ENCODE measurements around the gene SEMA6D.

SEMA6D gene, protein sequence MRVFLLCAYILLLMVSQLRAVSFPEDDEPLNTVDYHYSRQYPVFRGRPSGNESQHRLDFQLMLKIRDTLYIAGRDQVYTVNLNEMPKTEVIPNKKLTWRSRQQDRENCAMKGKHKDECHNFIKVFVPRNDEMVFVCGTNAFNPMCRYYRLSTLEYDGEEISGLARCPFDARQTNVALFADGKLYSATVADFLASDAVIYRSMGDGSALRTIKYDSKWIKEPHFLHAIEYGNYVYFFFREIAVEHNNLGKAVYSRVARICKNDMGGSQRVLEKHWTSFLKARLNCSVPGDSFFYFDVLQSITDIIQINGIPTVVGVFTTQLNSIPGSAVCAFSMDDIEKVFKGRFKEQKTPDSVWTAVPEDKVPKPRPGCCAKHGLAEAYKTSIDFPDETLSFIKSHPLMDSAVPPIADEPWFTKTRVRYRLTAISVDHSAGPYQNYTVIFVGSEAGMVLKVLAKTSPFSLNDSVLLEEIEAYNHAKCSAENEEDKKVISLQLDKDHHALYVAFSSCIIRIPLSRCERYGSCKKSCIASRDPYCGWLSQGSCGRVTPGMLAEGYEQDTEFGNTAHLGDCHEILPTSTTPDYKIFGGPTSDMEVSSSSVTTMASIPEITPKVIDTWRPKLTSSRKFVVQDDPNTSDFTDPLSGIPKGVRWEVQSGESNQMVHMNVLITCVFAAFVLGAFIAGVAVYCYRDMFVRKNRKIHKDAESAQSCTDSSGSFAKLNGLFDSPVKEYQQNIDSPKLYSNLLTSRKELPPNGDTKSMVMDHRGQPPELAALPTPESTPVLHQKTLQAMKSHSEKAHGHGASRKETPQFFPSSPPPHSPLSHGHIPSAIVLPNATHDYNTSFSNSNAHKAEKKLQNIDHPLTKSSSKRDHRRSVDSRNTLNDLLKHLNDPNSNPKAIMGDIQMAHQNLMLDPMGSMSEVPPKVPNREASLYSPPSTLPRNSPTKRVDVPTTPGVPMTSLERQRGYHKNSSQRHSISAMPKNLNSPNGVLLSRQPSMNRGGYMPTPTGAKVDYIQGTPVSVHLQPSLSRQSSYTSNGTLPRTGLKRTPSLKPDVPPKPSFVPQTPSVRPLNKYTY

DNA sequence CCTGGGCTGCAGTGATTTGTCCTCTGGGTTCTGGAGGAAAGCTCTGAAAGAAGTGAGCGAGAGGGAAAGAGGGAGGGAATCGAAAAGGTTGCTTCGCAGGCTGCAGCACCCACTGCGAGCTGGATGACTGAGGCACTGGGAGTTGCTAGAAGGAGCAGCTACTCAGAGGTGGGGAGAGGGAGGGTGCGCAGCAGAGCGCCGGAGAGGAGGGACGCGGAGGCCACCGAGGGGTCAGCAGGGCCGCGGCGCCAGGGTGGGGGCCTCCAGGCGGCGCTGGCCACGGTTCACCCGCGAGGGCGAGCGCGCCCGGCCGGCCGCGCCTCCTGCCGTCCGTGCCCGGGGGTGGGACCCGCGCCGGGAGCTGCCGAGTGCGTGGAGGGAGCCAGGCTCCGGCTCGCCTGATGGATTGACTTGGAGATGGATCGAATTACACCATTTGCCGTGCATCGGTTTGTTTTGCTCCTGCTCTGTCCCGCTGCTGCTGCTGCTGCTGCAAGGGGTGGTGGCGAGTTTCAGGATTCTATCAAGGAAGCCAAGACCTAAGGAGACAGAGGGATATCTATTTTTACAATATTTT is at the start of gene SEMA6D:
Gene SEMA6D, plus strand, starts transcription at position 470 of the 577 bp plus-strand sequence. CDS start 42,294 bp downstream, outside the sequence.
- no peak for DNase-seq

DNA sequence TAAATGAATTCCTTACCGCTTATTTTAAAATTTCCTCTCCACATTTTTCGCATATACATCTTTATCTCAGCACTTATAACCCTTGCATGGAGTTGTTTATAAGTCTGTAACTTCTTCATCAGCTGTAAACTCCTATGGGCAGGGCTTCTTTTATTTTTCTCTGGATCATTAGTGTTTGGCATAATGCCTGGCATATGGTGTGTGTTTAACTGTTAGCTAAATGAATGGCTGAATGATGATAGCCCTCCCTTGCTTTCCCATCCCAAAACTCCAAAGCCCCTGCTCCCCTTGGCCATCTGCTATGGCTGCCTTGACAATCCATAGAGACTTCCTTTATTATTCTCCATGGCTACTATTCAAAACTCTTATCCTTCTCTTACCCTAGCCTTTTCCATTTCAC is 48.1 kb upstream of the SEMA6D start:
- no peak for DNase-seq

DNA sequence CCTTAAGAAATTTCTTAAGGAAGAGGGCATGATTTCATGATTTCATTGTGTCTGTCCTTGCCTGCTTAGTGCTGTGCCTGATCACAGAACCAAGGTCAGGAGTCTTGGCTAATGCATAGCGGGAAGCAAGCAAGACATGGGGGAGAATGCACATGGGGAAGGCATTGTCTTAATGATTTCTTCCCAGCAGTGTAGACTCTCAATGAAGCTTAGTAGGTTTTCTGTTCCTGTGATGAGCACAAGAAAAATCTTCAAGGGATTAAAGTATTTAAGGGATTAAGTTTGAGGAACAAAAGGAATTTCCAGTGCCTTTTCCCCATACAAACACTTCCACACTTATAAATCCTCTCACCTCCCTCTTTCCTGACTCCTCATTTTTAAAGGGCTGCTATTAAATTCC is 46.9 kb upstream of the SEMA6D start:
- DNase-seq = no peak

DNA sequence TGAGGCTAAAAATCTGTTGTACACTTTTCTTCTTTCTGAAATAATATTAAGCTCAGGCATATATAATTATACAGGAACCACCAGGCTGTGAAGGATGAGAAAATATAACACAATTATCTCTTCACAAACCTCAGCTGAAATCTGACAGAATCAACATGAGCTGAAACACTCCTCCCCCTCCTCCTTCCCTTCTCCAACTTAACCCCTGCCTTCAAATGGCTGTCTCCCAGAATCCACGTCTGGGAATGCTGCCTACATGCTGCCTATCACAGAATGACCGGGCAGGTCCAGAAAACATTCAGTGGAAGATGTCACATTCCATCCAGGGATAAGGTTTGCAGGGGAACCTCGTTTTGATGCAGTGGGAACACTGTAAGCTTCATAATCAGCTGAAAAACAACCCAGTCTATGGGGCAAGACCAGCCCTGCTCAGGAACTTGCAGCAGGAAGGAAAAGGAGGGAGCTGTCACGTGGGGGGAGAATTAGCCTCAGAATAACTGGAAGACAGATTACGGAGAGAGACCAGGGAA is 44.0 kb upstream of the SEMA6D start:
- DNase-seq = no peak

DNA sequence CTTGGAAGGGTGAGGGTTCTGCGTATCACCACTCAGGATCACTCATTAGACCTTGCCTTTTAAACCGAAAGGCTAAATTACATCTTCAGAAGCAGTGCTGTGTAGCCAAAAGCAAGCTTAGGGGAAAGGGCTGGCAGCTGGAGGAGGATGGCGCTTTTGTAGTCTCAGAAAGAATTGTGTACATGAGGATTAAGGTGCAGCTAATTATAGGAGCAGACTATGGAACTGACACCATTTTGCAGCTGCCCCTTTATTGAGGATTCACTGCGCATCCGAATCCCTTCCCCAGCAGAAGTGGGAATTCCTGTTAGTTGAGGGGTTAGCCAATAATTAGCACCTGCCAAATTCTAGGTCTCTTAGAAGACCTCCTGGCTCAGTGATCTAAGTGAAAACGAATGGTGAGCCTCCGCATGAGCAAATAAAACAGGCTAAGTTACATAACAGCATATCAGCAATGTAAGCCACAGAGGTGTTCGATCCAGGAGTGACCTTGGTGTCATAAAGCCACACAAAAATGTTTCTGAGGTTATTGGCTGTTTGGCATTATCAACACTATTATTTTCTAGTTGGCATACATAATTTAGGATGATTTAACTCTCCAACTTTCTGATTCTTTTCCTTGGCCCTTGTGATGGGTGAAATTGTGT is 42.6 kb upstream of the SEMA6D start:
- no peak for DNase-seq

DNA sequence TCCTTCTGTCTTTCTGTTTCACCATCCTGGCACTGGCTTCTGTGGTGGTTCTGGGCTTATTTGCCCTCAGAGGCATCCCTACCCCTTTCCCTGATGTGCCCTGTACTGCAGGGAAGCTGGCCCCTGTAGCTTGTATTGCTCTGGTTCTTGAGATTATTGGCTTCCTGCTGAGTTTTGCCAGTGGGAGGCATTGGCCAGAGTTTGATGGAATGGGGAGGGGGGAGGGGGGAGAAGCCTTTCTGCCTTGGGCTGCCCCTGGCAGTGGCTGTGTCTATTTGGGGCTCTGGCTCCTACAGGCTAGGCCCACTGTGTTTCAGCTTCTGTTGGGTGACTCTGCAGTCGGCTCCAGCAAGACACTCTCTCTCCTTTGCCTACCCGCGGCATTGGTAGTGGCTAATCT is 41.6 kb upstream of the SEMA6D start:
- no peak for DNase-seq

DNA sequence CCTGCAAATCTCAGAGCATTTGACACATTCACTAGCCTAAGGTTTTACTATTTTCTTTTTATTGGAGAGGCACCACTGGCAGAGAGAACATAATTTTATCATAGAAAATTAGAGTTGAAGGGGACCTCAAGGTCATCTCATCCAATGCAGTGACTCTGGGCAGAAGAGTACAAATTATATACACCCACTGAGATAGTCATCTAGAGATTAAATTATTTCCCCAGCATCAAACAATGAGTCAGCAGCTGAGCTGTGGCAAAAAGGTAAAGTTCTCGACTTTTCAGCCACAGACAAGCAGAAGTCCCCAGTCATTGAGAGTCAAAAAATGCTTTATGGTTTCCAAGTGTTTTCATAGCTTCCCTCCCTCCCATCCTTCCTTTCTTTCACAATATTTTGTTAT is 39.3 kb upstream of the SEMA6D start:
- no peak for DNase-seq

DNA sequence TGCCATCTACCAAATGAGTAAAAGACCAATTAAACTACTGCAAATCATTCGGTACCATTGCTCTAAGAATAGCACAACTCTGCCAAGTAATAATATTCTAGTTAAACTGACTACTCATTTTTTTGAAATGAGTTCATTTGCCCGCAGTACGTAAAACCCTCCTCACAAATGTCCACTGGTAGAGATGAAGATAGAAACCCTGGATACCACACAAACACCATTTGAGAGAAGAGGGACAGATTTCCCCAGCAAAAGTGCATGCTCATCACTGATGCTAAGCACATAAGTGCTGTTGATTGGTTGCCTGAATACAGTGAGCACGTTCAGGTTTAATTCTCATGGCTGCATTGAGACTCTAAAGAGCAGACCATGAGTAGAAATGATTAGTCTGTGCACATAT is 34.6 kb upstream of the SEMA6D start:
- DNase-seq = no peak

DNA sequence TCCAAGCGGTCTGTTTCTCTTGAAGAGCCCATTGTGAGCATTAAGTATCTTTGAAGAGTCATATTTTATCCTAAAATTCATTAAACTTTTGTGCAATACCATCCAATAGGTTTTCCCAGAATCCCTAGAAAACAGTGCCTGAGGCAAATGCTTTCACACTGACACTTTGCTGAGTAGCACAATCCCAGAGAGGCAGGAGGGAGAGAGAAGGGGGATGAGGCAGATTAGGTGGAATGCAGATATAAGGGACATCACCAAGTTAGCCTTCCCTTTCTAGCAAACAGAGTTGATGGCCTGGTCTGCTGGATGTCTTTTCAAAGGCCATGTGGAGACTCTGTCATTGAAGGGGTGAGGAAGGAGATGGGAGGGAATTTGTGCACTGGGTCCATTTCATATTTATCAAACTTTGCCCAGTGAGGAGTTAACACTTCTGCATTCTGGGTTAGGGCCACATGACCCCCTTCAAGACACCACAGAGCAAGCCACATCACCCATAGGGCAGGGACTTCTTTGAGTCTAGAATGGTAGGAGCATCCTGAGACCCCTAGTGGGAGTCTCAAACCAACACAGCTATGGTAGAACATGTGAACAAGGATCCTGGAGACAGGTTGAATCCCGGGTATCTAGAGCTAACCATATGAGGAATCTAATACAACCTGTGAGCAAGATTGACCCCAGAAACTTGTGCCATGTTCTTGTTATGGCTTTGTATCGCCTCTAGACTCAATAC is 32.0 kb upstream of the SEMA6D start:
- DNase-seq = no peak

DNA sequence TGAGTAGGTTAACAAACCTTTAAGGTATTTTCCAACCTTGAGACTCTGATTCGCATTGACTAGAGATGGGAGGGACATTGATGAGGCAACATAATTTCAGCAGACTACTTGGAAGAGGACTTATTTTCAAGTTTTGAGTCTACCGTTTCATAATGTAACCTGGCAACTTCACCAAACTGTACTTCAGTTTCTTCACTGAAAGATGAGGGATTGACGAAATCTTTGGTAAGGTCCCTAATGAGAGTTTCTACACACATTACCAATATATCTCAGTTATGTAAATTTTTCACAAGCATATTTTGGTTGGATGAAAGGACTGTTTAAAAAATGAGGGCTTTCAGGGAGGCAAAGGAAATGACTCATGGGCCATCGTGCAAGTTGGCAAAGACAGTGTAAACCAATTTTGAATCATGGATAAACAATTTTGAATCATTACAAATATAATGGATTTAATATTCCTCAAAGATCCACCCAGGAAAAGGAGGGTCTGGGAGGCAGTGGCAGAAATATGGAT is 28.7 kb upstream of the SEMA6D start:
- no peak for DNase-seq

DNA sequence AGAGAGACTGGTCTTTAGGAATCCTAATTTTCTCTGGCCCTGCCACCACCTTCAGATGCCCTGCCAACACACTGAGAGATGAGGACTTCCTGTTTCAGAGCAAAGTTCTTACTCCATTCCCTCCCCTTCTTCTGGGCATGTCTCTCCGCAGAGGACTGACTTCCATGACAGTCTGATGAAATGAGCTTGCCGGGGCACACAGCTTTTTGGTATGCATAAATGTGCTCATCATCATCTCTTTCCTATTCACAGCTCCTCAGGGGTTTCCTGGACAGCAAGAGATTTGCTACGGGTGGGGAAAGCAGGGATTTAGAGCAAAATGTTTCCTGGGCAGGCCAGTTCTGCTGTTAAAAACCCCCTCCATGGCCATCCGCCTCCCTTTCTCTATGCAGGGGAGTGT is 27.6 kb upstream of the SEMA6D start:
- DNase-seq = no peak

DNA sequence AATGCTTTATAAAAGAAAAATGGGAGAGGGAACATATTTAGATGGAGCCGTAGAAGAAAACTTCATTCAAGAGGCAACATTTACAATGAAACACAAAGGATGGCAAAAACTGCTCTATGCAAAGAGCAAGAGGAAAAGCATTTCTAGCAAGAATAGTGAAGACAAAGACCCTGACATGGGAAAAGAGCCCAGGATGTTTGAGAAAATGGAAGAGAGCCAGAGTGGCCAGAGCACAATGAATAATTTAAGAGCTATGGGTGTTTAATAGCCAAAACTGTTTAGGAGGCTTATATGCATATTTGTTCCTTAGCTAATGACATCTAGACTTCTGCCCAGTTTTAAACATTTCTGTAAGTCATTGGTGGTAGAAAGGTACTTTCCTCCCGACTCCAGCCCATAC is 25.4 kb upstream of the SEMA6D start:
- DNase-seq = no peak

DNA sequence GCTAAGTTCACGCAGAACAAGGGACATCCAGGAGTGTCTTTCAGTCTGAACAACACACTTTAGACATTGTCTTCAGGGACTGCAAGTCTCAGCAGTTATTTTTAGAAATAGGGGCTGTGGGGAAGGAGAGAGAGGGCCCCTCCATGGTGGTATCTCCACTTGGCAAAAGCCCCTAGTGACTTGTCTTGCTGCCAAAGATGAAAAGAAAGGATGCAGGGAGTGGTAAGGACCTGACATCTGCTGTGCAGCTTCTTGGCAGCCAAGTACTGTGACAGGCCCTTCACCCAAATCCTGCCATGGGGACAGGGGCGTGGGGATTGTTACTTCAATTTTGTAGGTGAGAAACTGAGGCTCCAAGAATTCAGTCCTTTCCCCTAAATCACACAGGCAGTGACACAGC is 21.0 kb upstream of the SEMA6D start:
- no peak for DNase-seq

DNA sequence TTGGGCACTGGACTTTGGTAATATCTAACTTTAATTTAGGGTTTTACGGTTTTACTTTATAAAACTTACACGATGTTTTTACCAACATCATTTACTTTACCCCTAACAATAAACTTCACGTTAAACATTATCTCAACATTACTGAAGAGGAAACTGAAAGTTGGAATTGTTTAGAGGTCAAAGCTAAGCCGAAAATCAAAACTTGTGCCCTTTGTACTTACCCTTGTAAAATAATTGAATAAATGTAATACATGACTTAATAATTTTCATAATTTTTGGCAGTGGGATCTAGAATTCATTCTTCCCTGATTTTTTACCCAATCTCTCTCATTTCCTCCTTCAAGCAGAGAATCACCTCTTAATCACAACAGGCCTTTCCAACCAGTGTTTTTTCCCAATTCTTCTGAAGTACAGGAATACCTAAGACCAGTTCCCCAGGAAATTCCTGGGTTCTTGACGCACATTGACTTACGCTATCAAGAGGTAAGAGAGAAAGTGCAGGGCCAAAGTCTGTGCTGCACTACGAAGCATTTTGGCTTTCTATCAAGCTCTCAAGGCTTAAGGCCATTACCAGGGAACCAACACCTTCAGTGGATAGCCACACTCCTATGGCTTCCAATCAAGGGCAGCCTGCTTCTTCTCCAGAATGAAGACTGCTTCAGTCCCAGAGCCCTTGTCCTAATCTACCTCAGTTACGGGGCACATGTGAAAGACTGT is 11.9 kb upstream of the SEMA6D start:
- no peak for DNase-seq

DNA sequence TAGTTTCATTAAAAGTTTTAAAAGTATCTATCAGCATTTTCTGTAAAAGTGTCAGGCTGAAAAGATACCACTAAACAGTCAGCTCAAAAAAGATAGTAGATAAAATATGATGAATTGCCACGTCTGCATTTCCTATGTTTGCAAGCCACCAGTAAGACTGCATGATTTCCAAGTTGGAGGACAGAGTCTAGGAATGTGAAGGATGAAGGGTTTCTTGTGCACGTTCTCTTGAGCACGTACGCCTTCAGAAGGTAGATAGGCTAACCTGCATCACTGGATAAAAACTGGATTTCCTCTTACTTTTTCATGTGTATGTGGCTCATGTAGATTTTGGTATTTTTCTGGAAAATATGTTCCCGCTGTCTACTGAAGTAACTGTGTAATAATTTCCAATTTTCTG is 9.9 kb upstream of the SEMA6D start:
- DNase-seq = no peak

DNA sequence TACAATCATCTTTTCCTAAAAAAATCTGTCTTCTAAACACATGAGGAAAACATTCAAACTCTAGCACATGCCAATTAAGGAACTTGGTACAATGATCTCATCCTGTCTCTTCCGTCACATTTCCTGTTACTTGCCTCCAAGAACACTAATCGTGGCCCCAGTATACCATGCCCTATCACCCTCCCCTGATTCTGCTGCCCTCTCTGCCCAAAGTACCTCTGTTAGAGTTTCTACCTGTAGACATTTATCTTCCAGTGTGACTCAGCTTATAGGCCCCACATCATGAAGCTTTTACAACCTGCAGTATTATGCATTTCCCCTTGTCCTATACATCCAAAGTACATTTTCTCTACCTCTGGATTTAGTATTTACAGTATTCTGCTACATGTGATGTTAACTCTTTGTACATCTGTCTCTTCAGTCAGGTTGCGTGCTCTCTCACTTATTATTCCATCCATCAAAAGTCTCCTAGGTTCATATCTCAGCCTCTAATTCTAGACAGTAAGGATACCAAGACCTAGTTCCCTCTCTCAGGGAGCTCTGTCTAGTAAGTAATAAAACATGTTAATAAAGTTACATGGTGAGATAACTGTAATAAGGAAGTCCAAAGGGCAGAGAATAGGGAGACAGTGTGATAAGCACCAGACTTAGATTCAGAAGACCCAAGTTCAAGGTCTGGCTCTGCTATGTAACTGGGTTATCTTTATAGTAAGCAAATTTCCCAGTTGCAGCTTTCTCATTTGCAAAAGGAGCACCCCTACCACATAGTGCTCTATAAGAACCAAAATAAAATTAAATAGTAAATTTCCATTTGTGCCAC is 8.9 kb upstream of the SEMA6D start:
- DNase-seq = no peak

DNA sequence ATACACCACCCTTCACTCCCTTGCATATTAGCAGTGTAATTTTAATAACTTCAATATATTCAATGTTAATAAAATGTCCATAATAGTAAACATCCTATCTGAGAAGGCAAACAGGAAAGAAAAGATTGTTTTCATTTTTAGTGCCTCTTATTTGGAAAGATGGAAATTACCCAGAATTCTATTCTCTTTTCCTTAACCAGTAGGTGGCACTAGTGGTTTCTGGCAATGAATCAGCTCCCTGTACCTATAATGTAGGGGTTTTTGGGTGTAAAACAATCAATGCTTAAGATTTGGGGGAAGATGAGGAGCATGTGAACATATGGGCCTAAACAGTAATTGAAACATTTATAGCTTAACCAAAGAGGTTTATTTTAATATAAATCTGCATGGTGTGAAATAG is 5.7 kb upstream of the SEMA6D start:
- no peak for DNase-seq

DNA sequence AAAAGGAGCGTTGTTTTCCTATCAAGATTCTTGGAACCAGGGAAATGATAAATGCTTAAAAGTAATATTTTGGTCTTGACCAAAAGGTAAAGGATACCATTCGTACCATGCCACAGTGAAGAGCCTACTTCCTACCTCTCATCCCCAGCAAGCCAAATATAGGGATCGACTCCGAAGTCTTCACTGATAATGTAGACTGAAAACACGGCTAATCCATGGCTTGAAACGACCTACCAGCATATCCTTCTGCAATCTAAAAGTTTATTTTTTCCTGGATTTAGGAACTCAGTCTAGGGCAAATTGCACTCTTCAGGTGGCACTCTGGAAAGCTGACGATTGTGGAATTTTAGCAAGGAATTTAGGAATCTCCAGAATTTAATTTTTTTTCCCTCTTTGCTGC is 1.9 kb upstream of the SEMA6D start:
- no peak for DNase-seq

DNA sequence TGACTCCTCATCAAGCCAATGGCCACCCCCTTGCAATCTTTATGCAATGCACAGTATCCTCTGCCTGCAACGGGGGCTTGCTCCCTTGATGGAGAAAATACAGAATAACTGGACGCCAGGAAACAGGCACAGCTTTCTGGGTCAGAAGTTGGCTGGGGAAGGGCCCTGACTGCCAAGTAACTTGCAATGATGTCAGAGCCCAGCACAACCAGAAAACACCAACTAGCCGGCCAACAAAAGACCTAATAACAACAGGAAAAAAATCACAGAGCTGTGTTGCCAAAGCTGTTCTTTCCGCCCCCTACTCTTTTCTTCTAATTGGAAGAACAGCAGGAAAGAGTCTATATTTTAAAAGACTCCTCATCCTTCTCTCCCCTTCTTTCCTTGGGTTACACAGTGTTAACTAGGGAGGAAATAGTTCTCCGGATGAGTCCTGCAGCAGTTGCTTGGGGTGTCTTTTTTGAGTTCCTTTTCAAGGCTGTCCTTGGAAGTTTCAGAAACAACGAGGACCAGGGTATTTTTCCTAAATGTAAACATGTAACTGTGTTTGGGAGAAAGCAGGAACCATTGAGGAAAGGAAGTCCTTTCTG is 1.4 kb upstream of the SEMA6D start:
- no peak for DNase-seq

DNA sequence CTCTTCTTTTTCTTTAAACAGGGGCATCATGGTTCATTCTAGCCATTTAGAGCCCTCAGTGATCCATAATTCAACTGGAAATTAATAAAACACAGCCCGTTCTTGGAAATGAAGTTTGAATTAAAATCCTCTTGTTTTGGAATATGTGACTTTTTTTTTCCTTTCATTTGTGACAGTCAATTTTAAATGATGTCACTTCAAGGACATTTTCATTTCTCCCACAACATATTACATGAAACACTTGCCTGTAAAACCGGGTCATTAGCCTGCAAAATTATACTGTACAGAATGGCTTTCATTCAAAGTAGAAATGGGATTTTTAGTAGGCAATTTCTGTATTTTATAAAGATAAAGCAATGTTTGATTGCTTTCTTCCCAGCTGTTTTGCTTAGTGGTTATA is 789 bp upstream of the SEMA6D start:
- DNase-seq = no peak

Measured in stimulated activated CD4-positive, alpha-beta T cell treated with anti-CD3 and anti-CD28 coated beads, Interleukin-4, amount 100 ng/mL, for 4 hours (primary cell).